Fibroblast of the aortic adventitia (primary cell): ENCODE data around the gene ETV3L. TPM values are rescaled to one million over a fixed set of nuclear protein-coding genes. Genes with fewer than 3 reads are reported as not detected.

ENCODE experiments used
- DNase-seq: peaks from one replicate; pipeline ENCODE4 v3.0.0-alpha.2; 2010; ENCODE audit warnings: low read depth
- H3K4me3 ChIP-seq: 2 replicates; pipeline ENCODE4 v1.5.1; 2011; ENCODE audit warnings: low read depth, mild to moderate bottlenecking, control low read depth, low read length, moderate library complexity
- CTCF ChIP-seq: IDR thresholded peaks from 2 replicates; pipeline ENCODE4 v1.5.1; 2011; ENCODE audit warnings: mild to moderate bottlenecking, low read length, control low read depth, inconsistent platforms; ENCODE audit not compliant: insufficient read depth
- total RNA-seq: library from RNA; depleted of rRNA; stranded (reverse); fragments of >200 nt; gene quantifications from 2 replicates; pipeline ENCODE4 v1.2.3, GENCODE V29; 2012; ENCODE audit warnings: low replicate concordance

ETV3L gene
- total RNA-seq, 1 donor: not detected

DNA sequence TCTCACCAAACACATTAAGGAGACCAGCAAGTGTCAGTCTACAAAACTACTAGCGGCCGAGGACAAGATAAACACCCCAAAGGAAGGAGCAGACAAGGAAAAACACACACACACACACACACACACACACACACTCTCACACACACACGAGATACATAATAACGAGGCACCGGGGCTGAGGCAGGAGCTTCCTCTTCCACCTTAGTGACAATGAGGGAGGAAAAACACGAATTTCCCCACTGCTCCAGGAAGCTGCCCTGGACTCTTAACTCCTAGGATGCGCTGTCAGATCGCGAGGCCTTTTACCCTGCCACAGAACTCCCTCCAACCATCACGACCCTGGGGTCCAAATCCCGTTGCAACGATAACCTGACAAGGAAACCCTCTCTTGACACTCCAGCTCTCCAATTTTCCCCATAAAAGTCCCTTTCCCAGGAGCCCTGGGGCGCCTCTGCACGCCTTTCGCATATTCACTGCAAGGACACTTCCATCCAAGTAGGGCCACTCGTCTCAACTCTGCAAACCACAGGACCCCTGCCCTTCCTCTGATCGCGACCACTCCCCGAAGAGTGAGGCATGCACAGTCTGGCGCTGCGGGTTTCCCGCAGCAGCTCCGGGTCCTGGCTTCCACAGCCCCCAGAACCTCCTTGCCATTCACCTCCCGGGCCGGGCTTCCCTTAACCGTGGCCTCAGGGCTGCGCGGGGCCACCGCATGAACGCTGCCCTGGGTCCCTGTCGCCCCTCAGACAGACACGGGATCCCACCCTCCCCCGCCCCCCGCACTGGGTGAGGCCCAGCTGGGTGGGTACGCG lies 38.0 kb upstream of the ETV3L start:
- H3K4me3 ChIP-seq: peak overlapping the region; percentile 84
- DNase-seq: peak; percentile 16
- no peak for TF ChIP-seq CTCF

- peak overlapping the region; percentile 84 for H3K4me3 ChIP-seq
- DNase-seq: peak; percentile 20
- no peak for TF ChIP-seq CTCF
Measured at GRCh38 chr1:157137046-157137407, 37.4 kb upstream of the ETV3L start.

- TF ChIP-seq CTCF: no peak
- H3K4me3 ChIP-seq: peak overlapping the region; percentile 84
- DNase-seq: no peak
Measured at GRCh38 chr1:157136133-157136532, 36.5 kb upstream of the ETV3L start.

DNA sequence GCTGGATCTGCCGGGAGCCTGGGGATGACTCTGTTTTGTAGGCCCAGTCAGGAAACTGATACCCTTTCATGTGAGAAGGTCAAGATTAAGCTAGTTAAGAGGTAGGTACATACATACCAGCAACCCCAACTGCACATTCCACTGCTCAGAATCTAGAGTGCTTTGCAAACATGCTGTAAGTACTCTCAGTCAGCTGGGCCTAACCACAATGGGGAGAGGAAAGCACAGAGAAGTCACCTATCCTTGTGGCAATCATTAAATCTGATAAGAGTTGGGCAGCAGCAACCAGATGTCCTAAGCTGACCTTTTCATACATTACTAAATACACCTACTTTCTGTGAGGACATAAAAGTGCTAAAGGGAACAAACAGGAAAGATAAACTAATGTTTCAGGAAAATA lies 36.0 kb upstream of the ETV3L start:
- no peak for DNase-seq
- TF ChIP-seq CTCF: no peak
- H3K4me3 ChIP-seq: no peak overlapping the region

- no peak overlapping the region for H3K4me3 ChIP-seq
- no peak for TF ChIP-seq CTCF
- DNase-seq: no peak
Measured at GRCh38 chr1:157135070-157135469, 35.5 kb upstream of the ETV3L start.

- no peak overlapping the region for H3K4me3 ChIP-seq
- TF ChIP-seq CTCF: no peak
- no peak for DNase-seq
Measured at GRCh38 chr1:157134442-157134841, 34.8 kb upstream of the ETV3L start.

- DNase-seq: no peak
- no peak for TF ChIP-seq CTCF
- H3K4me3 ChIP-seq: no peak overlapping the region
Measured at GRCh38 chr1:157133426-157133825, 33.8 kb upstream of the ETV3L start.
